Measurements from ENCODE around the gene SERPINB13. TPM values are rescaled to one million over a fixed set of nuclear protein-coding genes. Genes with fewer than 3 reads are reported as not detected.

SERPINB13 gene
- total and polyA plus RNA-seq, 12 donors, result 0.10 TPM; not detected in 11

- TF ChIP-seq CTCF (IDR thresholded peaks at IDR 0.05), result no peak
- TF ChIP-seq POLR2A (IDR thresholded peaks at IDR 0.05), result no peak
- intact Hi-C loops (cut with DNase I), result no loop called here
- Histone ChIP-seq H3K9me3 (replicated peaks in 1 of 3) (no peaks in the 10 kb centered on the region), H3K4me1 (replicated peaks in 1 of 2) (no peaks in the 10 kb centered on the region), H3K27me3 (no peaks in the 10 kb centered on the region), H3K27ac (no peak overlapping the region), H3K36me3 (replicated peaks in 1 of 2) (no peaks in the 10 kb centered on the region), H3K4me3 (no peak overlapping the region)
- DNase-seq, result no peak
These were observed 59.8 kb downstream of the SERPINB13 start for GRCh38 chr18:63646936-63647335.

GRCh38 chr18:63648241-63648640 is 61.1 kb downstream of the SERPINB13 start:
- H3K9me3 ChIP-seq (replicated peaks in 1 of 3), result no peaks in the 10 kb centered on the region
- no peaks in the 10 kb centered on the region for H3K4me1 ChIP-seq (replicated peaks in 1 of 2)
- 54 to 64% (median 64%) methylated on average over 7 of the region's 7 CpGs for WGBS, 4 donors
- no peak overlapping the region for H3K4me3 ChIP-seq
- DNase-seq, result no peak
- no peak overlapping the region for H3K27ac ChIP-seq
- TF ChIP-seq CTCF (IDR thresholded peaks at IDR 0.05) (no peak), POLR2A (IDR thresholded peaks at IDR 0.05) (no peak)
- intact Hi-C loops (cut with DNase I), result no loop called here
- no peaks in the 10 kb centered on the region for H3K27me3 ChIP-seq
- no peaks in the 10 kb centered on the region for H3K36me3 ChIP-seq (replicated peaks in 1 of 2)

Other genes starting within 250 kb of the SERPINB13 start
- 100 to 1,000 TPM in 1 of 9 donors, 10 to 100 TPM in 8; 25.6 to 102 (median 51.6) TPM for gene KDSR, start 220.1 kb upstream of the SERPINB13 start, total RNA-seq
- 10 to 100 TPM in 2 of 3 donors, 1 to 10 TPM in 1; 8.2 to 36.7 (median 15.1) TPM for gene KDSR, start 220.1 kb upstream of the SERPINB13 start, polyA plus RNA-seq
- 10 to 100 TPM; 15.0 to 58.5 (median 41.2) TPM for gene VPS4B, start 164.9 kb upstream of the SERPINB13 start, total RNA-seq
- 10 to 100 TPM in 1 of 3 donors, 1 to 10 TPM in 2; 6.6 to 44.4 (median 9.4) TPM for gene VPS4B, start 164.9 kb upstream of the SERPINB13 start, polyA plus RNA-seq
- gene SERPINB5, start 110.4 kb upstream of the SERPINB13 start, total RNA-seq, result under 1 TPM in 2 of 9 donors, not detected in 7; 0.06 to 0.29 TPM
- under 1 TPM in 1 of 3 donors, not detected in 2; 0.07 TPM for gene SERPINB5, start 110.4 kb upstream of the SERPINB13 start, polyA plus RNA-seq
- gene SERPINB12, start 45.0 kb upstream of the SERPINB13 start, total RNA-seq, result under 1 TPM in 1 of 9 donors, not detected in 8; 0.17 TPM
- not detected for gene SERPINB12, start 45.0 kb upstream of the SERPINB13 start, polyA plus RNA-seq
- gene SERPINB4, start 56.9 kb downstream of the SERPINB13 start, total RNA-seq, result not detected
- not detected for gene SERPINB4, start 56.9 kb downstream of the SERPINB13 start, polyA plus RNA-seq
- gene SERPINB3, start 74.5 kb downstream of the SERPINB13 start, total RNA-seq, result not detected
- under 1 TPM in 1 of 3 donors, not detected in 2; 0.34 TPM for gene SERPINB3, start 74.5 kb downstream of the SERPINB13 start, polyA plus RNA-seq
- gene SERPINB11, start 115.6 kb downstream of the SERPINB13 start, total RNA-seq, result not detected
- under 1 TPM in 1 of 3 donors, not detected in 2; 0.07 TPM for gene SERPINB11, start 115.6 kb downstream of the SERPINB13 start, polyA plus RNA-seq
- under 1 TPM in 1 of 9 donors, not detected in 8; 0.11 TPM for gene SERPINB7, start 188.1 kb downstream of the SERPINB13 start, total RNA-seq
- gene SERPINB7, start 188.1 kb downstream of the SERPINB13 start, polyA plus RNA-seq, result not detected

Data from adrenal gland (tissue), 12 donors.